Measurements from ENCODE around the gene SLC25A51. TPM values are rescaled to one million over a fixed set of nuclear protein-coding genes. Genes with fewer than 3 reads are reported as not detected.

SLC25A51 gene
- polyA plus RNA-seq, 1 donor from 2014 or later, result 26.8 TPM

DNA sequence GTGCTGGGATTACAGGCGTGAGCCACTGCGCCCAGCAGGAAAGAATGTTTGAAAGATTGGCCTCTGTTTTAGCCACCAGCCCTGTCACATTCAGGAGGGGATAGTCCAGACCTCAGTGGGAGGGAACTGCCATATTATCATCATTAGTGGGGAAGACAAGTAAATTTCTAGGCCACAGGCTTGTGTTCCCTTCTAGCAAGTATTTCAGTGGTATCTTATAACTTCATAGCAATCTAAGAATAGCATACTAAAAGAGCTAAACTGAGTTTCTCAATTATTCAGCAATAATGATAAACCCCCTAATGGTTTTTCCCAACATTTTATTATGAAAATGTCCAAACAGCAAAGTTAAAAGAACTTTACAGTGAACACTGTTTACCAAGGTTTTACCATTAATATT is 30.0 kb downstream of the SLC25A51 start:
- no peak overlapping the region for H3K4me2 ChIP-seq (ENCODE audit: low read length)
- H3K9ac ChIP-seq (ENCODE audit: low read length), result no peak overlapping the region
- H3F3A ChIP-seq (ENCODE audit: insufficient read depth, low read length, poor library complexity, severe bottlenecking), result no peaks in the 10 kb centered on the region
- no peaks in the 10 kb centered on the region for H3K27me3 ChIP-seq (ENCODE audit: insufficient read depth, low read depth, low read length)
- TF ChIP-seq SMC3 (conservative IDR thresholded peaks at IDR 0.05; ENCODE audit: poor library complexity) (no peak), EZH2 (IDR thresholded peaks at IDR 0.05; ENCODE audit: borderline replicate concordance, insufficient read depth, low read length, poor library complexity, severe bottlenecking) (no peak), TAF1 (IDR thresholded peaks at IDR 0.05; ENCODE audit: low read depth) (no peak), EP300 (conservative IDR thresholded peaks at IDR 0.05; ENCODE audit: poor library complexity, severe bottlenecking) (no peak), RAD21 (conservative IDR thresholded peaks at IDR 0.05) (no peak), MXI1 (conservative IDR thresholded peaks at IDR 0.05; ENCODE audit: poor library complexity, severe bottlenecking) (no peak), POLR2AphosphoS5 (IDR thresholded peaks at IDR 0.05) (no peak)
- TF ChIP-seq, protein P1, sequence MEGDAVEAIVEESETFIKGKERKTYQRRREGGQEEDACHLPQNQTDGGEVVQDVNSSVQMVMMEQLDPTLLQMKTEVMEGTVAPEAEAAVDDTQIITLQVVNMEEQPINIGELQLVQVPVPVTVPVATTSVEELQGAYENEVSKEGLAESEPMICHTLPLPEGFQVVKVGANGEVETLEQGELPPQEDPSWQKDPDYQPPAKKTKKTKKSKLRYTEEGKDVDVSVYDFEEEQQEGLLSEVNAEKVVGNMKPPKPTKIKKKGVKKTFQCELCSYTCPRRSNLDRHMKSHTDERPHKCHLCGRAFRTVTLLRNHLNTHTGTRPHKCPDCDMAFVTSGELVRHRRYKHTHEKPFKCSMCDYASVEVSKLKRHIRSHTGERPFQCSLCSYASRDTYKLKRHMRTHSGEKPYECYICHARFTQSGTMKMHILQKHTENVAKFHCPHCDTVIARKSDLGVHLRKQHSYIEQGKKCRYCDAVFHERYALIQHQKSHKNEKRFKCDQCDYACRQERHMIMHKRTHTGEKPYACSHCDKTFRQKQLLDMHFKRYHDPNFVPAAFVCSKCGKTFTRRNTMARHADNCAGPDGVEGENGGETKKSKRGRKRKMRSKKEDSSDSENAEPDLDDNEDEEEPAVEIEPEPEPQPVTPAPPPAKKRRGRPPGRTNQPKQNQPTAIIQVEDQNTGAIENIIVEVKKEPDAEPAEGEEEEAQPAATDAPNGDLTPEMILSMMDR (IDR thresholded peaks at IDR 0.05; ENCODE audit: poor library complexity, severe bottlenecking), result no peak
- TF ChIP-seq, protein P2, sequence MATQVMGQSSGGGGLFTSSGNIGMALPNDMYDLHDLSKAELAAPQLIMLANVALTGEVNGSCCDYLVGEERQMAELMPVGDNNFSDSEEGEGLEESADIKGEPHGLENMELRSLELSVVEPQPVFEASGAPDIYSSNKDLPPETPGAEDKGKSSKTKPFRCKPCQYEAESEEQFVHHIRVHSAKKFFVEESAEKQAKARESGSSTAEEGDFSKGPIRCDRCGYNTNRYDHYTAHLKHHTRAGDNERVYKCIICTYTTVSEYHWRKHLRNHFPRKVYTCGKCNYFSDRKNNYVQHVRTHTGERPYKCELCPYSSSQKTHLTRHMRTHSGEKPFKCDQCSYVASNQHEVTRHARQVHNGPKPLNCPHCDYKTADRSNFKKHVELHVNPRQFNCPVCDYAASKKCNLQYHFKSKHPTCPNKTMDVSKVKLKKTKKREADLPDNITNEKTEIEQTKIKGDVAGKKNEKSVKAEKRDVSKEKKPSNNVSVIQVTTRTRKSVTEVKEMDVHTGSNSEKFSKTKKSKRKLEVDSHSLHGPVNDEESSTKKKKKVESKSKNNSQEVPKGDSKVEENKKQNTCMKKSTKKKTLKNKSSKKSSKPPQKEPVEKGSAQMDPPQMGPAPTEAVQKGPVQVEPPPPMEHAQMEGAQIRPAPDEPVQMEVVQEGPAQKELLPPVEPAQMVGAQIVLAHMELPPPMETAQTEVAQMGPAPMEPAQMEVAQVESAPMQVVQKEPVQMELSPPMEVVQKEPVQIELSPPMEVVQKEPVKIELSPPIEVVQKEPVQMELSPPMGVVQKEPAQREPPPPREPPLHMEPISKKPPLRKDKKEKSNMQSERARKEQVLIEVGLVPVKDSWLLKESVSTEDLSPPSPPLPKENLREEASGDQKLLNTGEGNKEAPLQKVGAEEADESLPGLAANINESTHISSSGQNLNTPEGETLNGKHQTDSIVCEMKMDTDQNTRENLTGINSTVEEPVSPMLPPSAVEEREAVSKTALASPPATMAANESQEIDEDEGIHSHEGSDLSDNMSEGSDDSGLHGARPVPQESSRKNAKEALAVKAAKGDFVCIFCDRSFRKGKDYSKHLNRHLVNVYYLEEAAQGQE (IDR thresholded peaks at IDR 0.05; ENCODE audit: borderline replicate concordance), result no peak
- H3K27ac ChIP-seq (ENCODE audit: low read length), result no peak overlapping the region
- H3K9me2 ChIP-seq (ENCODE audit: insufficient read depth, low read length), result no peaks in the 10 kb centered on the region
- peaks cover 6% of the 10 kb centered on the region for H3K9me3 ChIP-seq (ENCODE audit: low read length)
- no peak overlapping the region for H2AFZ ChIP-seq (ENCODE audit: low read depth, low read length)
- H3K36me3 ChIP-seq (ENCODE audit: insufficient read depth, low read length), result peaks cover 4% of the 10 kb centered on the region
- no peaks in the 10 kb centered on the region for H4K20me1 ChIP-seq (ENCODE audit: insufficient read depth)
- no peaks in the 10 kb centered on the region for H3K79me2 ChIP-seq (replicated peaks; ENCODE audit: insufficient read depth, low read length)
- no peak overlapping the region for H3K4me3 ChIP-seq (ENCODE audit: low read length)

DNA sequence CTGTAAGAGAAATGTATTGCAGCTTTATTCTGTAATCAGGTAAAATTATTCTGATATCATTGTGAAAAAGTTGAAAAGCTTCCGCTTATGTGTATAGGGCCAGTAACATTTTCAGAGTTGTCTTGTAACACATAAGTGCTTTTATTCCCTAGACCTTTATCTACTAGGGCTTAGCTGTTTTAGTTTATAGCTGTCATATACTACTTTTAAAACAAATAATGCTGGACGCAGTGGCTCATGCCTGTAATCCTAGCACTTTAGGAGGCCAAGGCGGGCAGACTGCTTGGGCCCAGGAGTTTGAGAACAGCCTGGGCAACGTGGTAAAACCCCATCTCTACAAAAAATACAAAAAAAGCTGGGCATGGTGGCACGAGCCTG is 33.1 kb downstream of the SLC25A51 start:
- Histone ChIP-seq H3K36me3 (ENCODE audit: insufficient read depth, low read length) (no peaks in the 10 kb centered on the region), H3K27ac (ENCODE audit: low read length) (no peak overlapping the region), H3K9me2 (ENCODE audit: insufficient read depth, low read length) (no peaks in the 10 kb centered on the region), H3K27me3 (ENCODE audit: insufficient read depth, low read depth, low read length) (no peaks in the 10 kb centered on the region), H3F3A (ENCODE audit: insufficient read depth, low read length, poor library complexity, severe bottlenecking) (no peaks in the 10 kb centered on the region), H3K4me3 (ENCODE audit: low read length) (no peak overlapping the region), H2AFZ (ENCODE audit: low read depth, low read length) (no peak overlapping the region), H4K20me1 (ENCODE audit: insufficient read depth) (no peaks in the 10 kb centered on the region), H3K79me2 (replicated peaks; ENCODE audit: insufficient read depth, low read length) (no peaks in the 10 kb centered on the region), H3K9ac (ENCODE audit: low read length) (no peak overlapping the region), H3K9me3 (ENCODE audit: low read length) (no peaks in the 10 kb centered on the region), H3K4me2 (ENCODE audit: low read length) (no peak overlapping the region)
- TF ChIP-seq, protein P2 (IDR thresholded peaks at IDR 0.05; ENCODE audit: borderline replicate concordance), result no peak
- no peak for TF ChIP-seq SMC3 (conservative IDR thresholded peaks at IDR 0.05; ENCODE audit: poor library complexity)
- no peak for TF ChIP-seq TAF1 (IDR thresholded peaks at IDR 0.05; ENCODE audit: low read depth)
- no peak for TF ChIP-seq MXI1 (conservative IDR thresholded peaks at IDR 0.05; ENCODE audit: poor library complexity, severe bottlenecking)
- TF ChIP-seq EZH2 (IDR thresholded peaks at IDR 0.05; ENCODE audit: borderline replicate concordance, insufficient read depth, low read length, poor library complexity, severe bottlenecking), result no peak
- TF ChIP-seq RAD21 (conservative IDR thresholded peaks at IDR 0.05), result no peak
- TF ChIP-seq, protein P1 (IDR thresholded peaks at IDR 0.05; ENCODE audit: poor library complexity, severe bottlenecking), result no peak
- no peak for TF ChIP-seq EP300 (conservative IDR thresholded peaks at IDR 0.05; ENCODE audit: poor library complexity, severe bottlenecking)
- no peak for TF ChIP-seq POLR2AphosphoS5 (IDR thresholded peaks at IDR 0.05)
